ENCODE data around the gene CFAP54. TPM values are rescaled to one million over a fixed set of nuclear protein-coding genes. Genes with fewer than 3 reads are reported as not detected.

Gene CFAP54
- total and polyA plus RNA-seq, 12 donors = 0.08 to 1.00 (median 0.33) TPM; not detected in 2

GRCh38 chr12:96890331-96890730 lies 401.0 kb downstream of the CFAP54 start:
- Histone ChIP-seq H3K27ac (no peak overlapping the region), H3K36me3 (replicated peaks in 1 of 2) (no peaks in the 10 kb centered on the region), H3K27me3 (no peaks in the 10 kb centered on the region), H3K4me3 (no peak overlapping the region), H3K9me3 (replicated peaks in 1 of 3) (no peaks in the 10 kb centered on the region), H3K4me1 (replicated peaks in 1 of 2) (no peaks in the 10 kb centered on the region)
- TF ChIP-seq POLR2A (IDR thresholded peaks at IDR 0.05) (no peak), CTCF (IDR thresholded peaks at IDR 0.05) (no peak)
- intact Hi-C loops (cut with DNase I) = no loop called here
- WGBS, 4 donors = 82 to 85% (median 83%) methylated on average over 2 of the region's 2 CpGs
- no peak for DNase-seq

DNA sequence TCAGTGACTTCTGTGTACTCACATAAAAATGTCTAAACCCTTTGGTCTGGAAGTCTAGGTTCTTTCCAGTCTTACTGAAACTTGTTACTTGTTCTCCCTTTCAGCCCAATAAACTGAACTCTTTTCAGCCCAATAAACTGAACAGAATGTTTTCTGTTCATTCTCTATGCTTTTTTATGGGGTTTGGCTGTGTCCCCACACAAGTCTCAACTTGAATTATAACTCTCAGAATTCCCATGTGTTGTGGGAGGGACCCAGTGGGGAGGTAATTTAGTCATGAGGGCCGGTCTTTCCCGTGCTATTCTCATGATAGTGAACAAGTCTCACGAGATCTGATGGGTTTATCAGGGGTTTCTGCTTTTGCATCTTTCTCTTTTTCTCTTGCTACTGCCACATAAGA lies 402.7 kb downstream of the CFAP54 start:
- Histone ChIP-seq H3K36me3 (replicated peaks in 1 of 2) (no peaks in the 10 kb centered on the region), H3K4me3 (no peak overlapping the region), H3K4me1 (replicated peaks in 1 of 2) (no peaks in the 10 kb centered on the region), H3K27ac (no peak overlapping the region), H3K9me3 (replicated peaks in 1 of 3) (no peaks in the 10 kb centered on the region), H3K27me3 (no peaks in the 10 kb centered on the region)
- WGBS, 4 donors = 73 to 81% (median 77%) methylated on average over 3 of the region's 3 CpGs
- intact Hi-C loops (cut with DNase I) = no loop called here
- no peak for DNase-seq
- TF ChIP-seq POLR2A (IDR thresholded peaks at IDR 0.05) = no peak
- no peak for TF ChIP-seq CTCF (IDR thresholded peaks at IDR 0.05)

- H3K4me3 ChIP-seq = no peak overlapping the region
- no peaks in the 10 kb centered on the region for H3K36me3 ChIP-seq (replicated peaks in 1 of 2)
- WGBS, 4 donors = 64 to 82% (median 69%) methylated on average over 3 of the region's 3 CpGs
- H3K4me1 ChIP-seq (replicated peaks in 1 of 2) = no peaks in the 10 kb centered on the region
- TF ChIP-seq POLR2A (IDR thresholded peaks at IDR 0.05) (no peak), CTCF (IDR thresholded peaks at IDR 0.05) (no peak)
- H3K27ac ChIP-seq = no peak overlapping the region
- no peak for DNase-seq
- H3K27me3 ChIP-seq = no peaks in the 10 kb centered on the region
- no peaks in the 10 kb centered on the region for H3K9me3 ChIP-seq (replicated peaks in 1 of 3)
- intact Hi-C loops (cut with DNase I) = no loop called here
Observed at GRCh38 chr12:96897421-96897820, 408.0 kb downstream of the CFAP54 start.

DNA sequence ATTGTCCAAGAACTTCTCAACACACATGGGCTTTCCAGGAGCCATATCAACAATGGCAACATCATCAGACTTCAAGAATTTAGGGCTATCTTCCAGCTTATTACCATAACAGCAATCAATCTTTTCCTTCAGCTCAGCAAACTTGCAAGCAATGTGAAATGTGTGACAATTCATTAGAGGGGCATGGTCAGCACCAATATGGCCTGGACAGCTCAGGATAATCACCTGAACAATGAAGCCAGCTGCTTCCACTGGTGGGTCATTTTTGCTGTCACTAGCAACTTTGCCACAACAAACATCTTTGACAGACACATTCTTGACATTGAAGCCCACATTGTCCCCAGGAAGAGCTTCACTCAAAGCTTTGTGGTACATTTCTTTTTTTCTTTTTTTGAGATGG lies 411.8 kb downstream of the CFAP54 start:
- intact Hi-C loops (cut with DNase I) = no loop called here
- peaks cover 0 to 2% of the 10 kb centered on the region in 2 donors for H3K4me1 ChIP-seq (replicated peaks in 1 of 2)
- H3K36me3 ChIP-seq (replicated peaks in 1 of 2) = no peaks in the 10 kb centered on the region
- H3K27ac ChIP-seq = no peak overlapping the region
- no peaks in the 10 kb centered on the region for H3K9me3 ChIP-seq (replicated peaks in 1 of 3)
- no peaks in the 10 kb centered on the region for H3K27me3 ChIP-seq
- TF ChIP-seq POLR2A (IDR thresholded peaks at IDR 0.05) = no peak
- TF ChIP-seq CTCF (IDR thresholded peaks at IDR 0.05) = no peak
- no peak for DNase-seq
- no peak overlapping the region for H3K4me3 ChIP-seq
